Caco-2 (cell line): ENCODE measurements around the gene ZNF76. TPM values are rescaled to one million over a fixed set of nuclear protein-coding genes. Genes with fewer than 3 reads are reported as not detected.

Experiments used
- BruUV-seq: library from RNA; stranded (reverse); fragments of 400-500 nt; replicated peaks from 2 replicates; lab custom pipeline; 2021; lab: Mats Ljungman, UMichigan
- CTCF ChIA-PET: fragments of 300-600 bp; sonication (Branson Sonifier 250); formaldehyde crosslinking; loops from one replicate; lab custom pipeline; 2022; ENCODE audit warnings: antibody characterized with exemption; lab: Charles Lee
- POLR2A ChIA-PET: fragments of 300-600 bp; sonication (Branson Sonifier 250); formaldehyde crosslinking; loops from one replicate; lab custom pipeline; 2022; ENCODE audit warnings: antibody characterized with exemption; lab: Charles Lee
- DNase-seq, 2 experiments: peaks; one replicate each; pipeline versions ENCODE4 v3.0.0 to v3.0.0-alpha.2; 2020 to 2022
- H3K27me3 ChIP-seq: replicated peaks from 2 replicates; pipeline ENCODE4 v1.6.0; 2011; ENCODE audit warnings: low read length; ENCODE audit not compliant: control insufficient read depth, insufficient read depth
- H3K36me3 ChIP-seq: 2 replicates; pipeline ENCODE4 v1.5.1; 2011; ENCODE audit warnings: low read length; ENCODE audit not compliant: control insufficient read depth, insufficient read depth
- H3K4me1 ChIP-seq: fragments of 250-450 bp; sonication (Bioruptor Pico); 2 replicates; pipeline ENCODE4 v1.5.1; 2020; ENCODE audit warnings: mild to moderate bottlenecking
- H3K4me3 ChIP-seq: 2 replicates; pipeline ENCODE4 v1.5.1; 2011; ENCODE audit warnings: low read depth, mild to moderate bottlenecking, control low read depth, low read length
- H3K9me3 ChIP-seq: fragments of 250-450 bp; sonication (Bioruptor Pico); 2 replicates; pipeline ENCODE4 v1.5.1; 2020; ENCODE audit warnings: mild to moderate bottlenecking, moderate library complexity
- H3K27ac Mint-ChIP-seq: one replicate; pipeline ENCODE4 v1.8.0; 2022; ENCODE audit warnings: mixed read lengths; ENCODE audit not compliant: unreplicated experiment
- H3K27me3 Mint-ChIP-seq: one replicate; pipeline ENCODE4 v1.8.0; 2022; ENCODE audit warnings: mixed read lengths; ENCODE audit not compliant: insufficient read depth, unreplicated experiment
- H3K36me3 Mint-ChIP-seq: one replicate; pipeline ENCODE4 v1.8.0; 2022; ENCODE audit warnings: mild to moderate bottlenecking, mixed read lengths; ENCODE audit not compliant: insufficient read depth, unreplicated experiment
- H3K4me1 Mint-ChIP-seq: one replicate; pipeline ENCODE4 v1.8.0; 2022; ENCODE audit warnings: low read depth, mixed read lengths; ENCODE audit not compliant: unreplicated experiment
- H3K4me3 Mint-ChIP-seq: one replicate; pipeline ENCODE4 v1.8.0; 2022; ENCODE audit warnings: mild to moderate bottlenecking, moderate library complexity, mixed read lengths; ENCODE audit not compliant: unreplicated experiment
- H3K9me3 Mint-ChIP-seq: one replicate; pipeline ENCODE4 v1.8.0; 2022; ENCODE audit warnings: mixed read lengths; ENCODE audit not compliant: unreplicated experiment
- CTCF ChIP-seq, 2 experiments: fragments of 200-600 bp in 1 of 2; IDR thresholded peaks; 1 replicate in 1 of 2; 2 replicates in 1 of 2; pipeline versions ENCODE4 v1.5.1 to v1.8.0; 2011 to 2022; ENCODE audit warnings: antibody characterized with exemption in 1 of 2, control low read depth in 1 of 2, inconsistent platforms in 1 of 2, low read depth in 1 of 2, low read length in 1 of 2, mild to moderate bottlenecking in 1 of 2, moderate library complexity in 1 of 2; ENCODE audit not compliant: insufficient read depth in 1 of 2, severe bottlenecking in 1 of 2, unreplicated experiment in 1 of 2
- intact Hi-C: fragments of 100-400 bp; cut with micrococcal nuclease; formaldehyde crosslinking; loops from one replicate; pipeline ENCODE4 v1.10.0; 2022; ENCODE audit not compliant: unreplicated experiment
- total RNA-seq: library from RNA; stranded (reverse); gene quantifications from 2 replicates; pipeline ENCODE4 v1.2.3, GENCODE V29; 2022

Gene ZNF76
- total RNA-seq, 1 experiment from 2014 or later: 22.7 TPM

GRCh38 chr6:35287671-35288396 is 28.3 kb downstream of the ZNF76 start:
- intact Hi-C loops: no loop called here
- no peaks in the 10 kb centered on the region for H3K4me1 Mint-ChIP-seq
- Histone ChIP-seq H3K36me3 (peaks cover 1% of the 10 kb centered on the region), H3K9me3 (no peaks in the 10 kb centered on the region), H3K27me3 (no peaks in the 10 kb centered on the region), H3K4me3 (no peak overlapping the region), H3K4me1 (no peaks in the 10 kb centered on the region)
- no peak overlapping the region for H3K27ac Mint-ChIP-seq
- no peaks in the 10 kb centered on the region for H3K36me3 Mint-ChIP-seq
- no peaks in the 10 kb centered on the region for H3K27me3 Mint-ChIP-seq
- POLR2A ChIA-PET: no interaction called here
- DNase-seq: no peak
- no peaks in the 10 kb centered on the region for H3K9me3 Mint-ChIP-seq
- H3K4me3 Mint-ChIP-seq: no peak overlapping the region
- BruUV-seq: no TSS peak
- TF ChIP-seq CTCF (IDR thresholded peaks at IDR 0.05; ENCODE audit: insufficient read depth in 1 of 2, low read depth in 1 of 2, low read length in 1 of 2, severe bottlenecking in 1 of 2, unreplicated experiment in 1 of 2): no peak
- CTCF ChIA-PET: no interaction called here

GRCh38 chr6:35288834-35289233 is 29.3 kb downstream of the ZNF76 start:
- Mint-ChIP-seq H3K9me3 (no peaks in the 10 kb centered on the region), H3K27ac (no peak overlapping the region), H3K4me3 (no peak overlapping the region), H3K27me3 (no peaks in the 10 kb centered on the region), H3K36me3 (no peaks in the 10 kb centered on the region), H3K4me1 (no peaks in the 10 kb centered on the region)
- ChIA-PET CTCF (no interaction called here), POLR2A (no interaction called here)
- no peaks in the 10 kb centered on the region for H3K27me3 ChIP-seq
- H3K4me3 ChIP-seq: no peak overlapping the region
- H3K36me3 ChIP-seq: peaks cover 1% of the 10 kb centered on the region
- BruUV-seq: no TSS peak
- H3K9me3 ChIP-seq: no peaks in the 10 kb centered on the region
- no peak for DNase-seq
- no peak for TF ChIP-seq CTCF (IDR thresholded peaks at IDR 0.05; ENCODE audit: insufficient read depth in 1 of 2, low read depth in 1 of 2, low read length in 1 of 2, severe bottlenecking in 1 of 2, unreplicated experiment in 1 of 2)
- intact Hi-C loops: no loop called here
- H3K4me1 ChIP-seq: no peaks in the 10 kb centered on the region

- Histone ChIP-seq H3K4me1 (no peaks in the 10 kb centered on the region), H3K36me3 (peaks cover 1% of the 10 kb centered on the region; the same call in 1 of the 2 replicates), H3K4me3 (no peak overlapping the region), H3K27me3 (no peaks in the 10 kb centered on the region), H3K9me3 (no peaks in the 10 kb centered on the region)
- POLR2A ChIA-PET: no interaction called here
- DNase-seq: no peak
- Mint-ChIP-seq H3K27me3 (no peaks in the 10 kb centered on the region), H3K27ac (no peak overlapping the region), H3K4me3 (no peak overlapping the region), H3K36me3 (no peaks in the 10 kb centered on the region), H3K9me3 (no peaks in the 10 kb centered on the region), H3K4me1 (no peaks in the 10 kb centered on the region)
- no peak for TF ChIP-seq CTCF (IDR thresholded peaks at IDR 0.05; ENCODE audit: insufficient read depth in 1 of 2, low read depth in 1 of 2, low read length in 1 of 2, severe bottlenecking in 1 of 2, unreplicated experiment in 1 of 2)
- CTCF ChIA-PET: interaction anchor here (1.4 kb wide), 1 partner anchor 158 kb away, joined by 4 read pairs; no protein-coding TSS in a partner anchor
- intact Hi-C loops: loop anchor here (10.0 kb wide), 2 partner anchors 233 to 443 kb away; partner anchors contain the start of gene ARMC12
- BruUV-seq: no TSS peak
Measured at GRCh38 chr6:35291491-35291890, 32.0 kb downstream of the ZNF76 start.
